ENCODE results near the gene SEMA5B. TPM values are rescaled to one million over a fixed set of nuclear protein-coding genes. Genes with fewer than 3 reads are reported as not detected.

The SEMA5B gene
- total RNA-seq, 2 donors from 2014 or later = 0.09 to 2.9 TPM

GRCh38 chr3:123070510-123070909 lies 42.9 kb upstream of the SEMA5B start:
- Histone ChIP-seq H3K4me3 (no peak overlapping the region), H3K4me1 (replicated peaks) (peaks cover 5% of the 10 kb centered on the region), H3K9me3 (no peaks in the 10 kb centered on the region), H3K36me3 (no peaks in the 10 kb centered on the region), H3K27me3 (replicated peaks; ENCODE audit: insufficient read depth) (no peaks in the 10 kb centered on the region), H3K27ac (no peak overlapping the region)
- TF ChIP-seq POLR2AphosphoS5 (IDR thresholded peaks at IDR 0.05) (no peak), POLR2A (IDR thresholded peaks at IDR 0.05) (no peak)
- DNase-seq (ENCODE audit: low spot score) = no peak
- WGBS = 81% methylated on average over 8 of the region's 8 CpGs
- intact Hi-C loops (cut with DNase I) = no loop called here

GRCh38 chr3:123068601-123069381 lies 41.2 kb upstream of the SEMA5B start:
- intact Hi-C loops (cut with DNase I) = no loop called here
- H3K4me3 ChIP-seq = peak overlapping the region in 1 of 2 donors; percentile 74
- H3K4me1 ChIP-seq (replicated peaks) = peaks cover 5% of the 10 kb centered on the region
- 63% methylated on average over 12 of the region's 12 CpGs for WGBS
- DNase-seq (ENCODE audit: low spot score) = peak; percentile 57
- H3K27me3 ChIP-seq (replicated peaks; ENCODE audit: insufficient read depth) = no peaks in the 10 kb centered on the region
- no peaks in the 10 kb centered on the region for H3K9me3 ChIP-seq
- TF ChIP-seq POLR2A (IDR thresholded peaks at IDR 0.05) = no peak
- TF ChIP-seq POLR2AphosphoS5 (IDR thresholded peaks at IDR 0.05) = peak; percentile 7
- TF ChIP-seq CTCF (IDR thresholded peaks at IDR 0.05) = no peak
- H3K27ac ChIP-seq = peak overlapping the region; percentile 71 to 76
- H3K36me3 ChIP-seq = no peaks in the 10 kb centered on the region

GRCh38 chr3:123067689-123068600 lies 40.4 kb upstream of the SEMA5B start:
- H3K27me3 ChIP-seq (replicated peaks; ENCODE audit: insufficient read depth) = no peaks in the 10 kb centered on the region
- no peak for TF ChIP-seq POLR2A (IDR thresholded peaks at IDR 0.05)
- no peak for TF ChIP-seq POLR2AphosphoS5 (IDR thresholded peaks at IDR 0.05)
- no peak for TF ChIP-seq CTCF (IDR thresholded peaks at IDR 0.05)
- peak overlapping the region; percentile 74 to 92 for H3K4me3 ChIP-seq
- no peaks in the 10 kb centered on the region for H3K36me3 ChIP-seq
- DNase-seq (ENCODE audit: low spot score) = no peak
- peaks cover 5% of the 10 kb centered on the region for H3K4me1 ChIP-seq (replicated peaks)
- intact Hi-C loops (cut with DNase I) = no loop called here
- WGBS = 26% methylated on average over 24 of the region's 24 CpGs
- no peaks in the 10 kb centered on the region for H3K9me3 ChIP-seq
- peak overlapping the region; percentile 71 to 76 for H3K27ac ChIP-seq

GRCh38 chr3:123066896-123067688 lies 39.5 kb upstream of the SEMA5B start, which contains the start of gene PDIA5:
TSS of gene PDIA5 (plus strand) at chr3:123067025. CDS start at chr3:123067165, 140 bp downstream.
- peak within 1 kb of the TSS; percentile 71 to 76 for H3K27ac ChIP-seq
- under 1% methylated on average over 65 of the region's 72 CpGs for WGBS

More at GRCh38 chr3:123066896-123067688, 39.5 kb upstream of the SEMA5B start, which contains the start of gene PDIA5:
- intact Hi-C loops (cut with DNase I) = no loop called here
- H3K36me3 ChIP-seq = no peaks in the 10 kb centered on the region
- H3K4me3 ChIP-seq = peak within 1 kb of the TSS; percentile 74 to 92
- no peak for TF ChIP-seq CTCF (IDR thresholded peaks at IDR 0.05)
- peak; percentile 87 for TF ChIP-seq POLR2AphosphoS5 (IDR thresholded peaks at IDR 0.05)
- peak; percentile 71 for TF ChIP-seq POLR2A (IDR thresholded peaks at IDR 0.05)
- H3K27me3 ChIP-seq (replicated peaks; ENCODE audit: insufficient read depth) = no peaks in the 10 kb centered on the region
- H3K4me1 ChIP-seq (replicated peaks) = peaks cover 5% of the 10 kb centered on the region
- no peaks in the 10 kb centered on the region for H3K9me3 ChIP-seq
- DNase-seq (ENCODE audit: low spot score) = peak; percentile 90
